Measurements from ENCODE around the gene GSG1L. TPM values are rescaled to one million over a fixed set of nuclear protein-coding genes. Genes with fewer than 3 reads are reported as not detected.

GSG1L gene
- total RNA-seq, 3 donors from 2014 or later, result not detected

DNA sequence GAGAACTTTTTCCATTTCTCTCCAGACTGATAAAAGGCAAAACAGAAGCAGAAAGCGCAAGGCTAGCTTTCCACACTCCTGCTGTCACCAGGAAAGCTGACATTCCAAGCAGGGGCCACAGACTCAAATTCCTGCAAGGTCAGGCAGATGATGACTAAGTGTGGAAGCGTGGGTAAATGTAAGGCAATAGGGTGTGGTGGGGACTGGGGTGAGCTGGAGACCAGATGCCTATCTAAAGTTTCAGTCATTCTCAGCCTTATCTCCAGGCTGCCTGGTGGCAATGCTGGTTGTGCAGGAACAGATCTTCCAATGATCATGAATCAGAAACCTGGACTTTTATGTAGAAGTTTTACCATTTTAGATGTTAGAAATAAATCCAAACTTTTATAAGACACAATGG lies 224.1 kb downstream of the GSG1L start:
- DNase-seq, result no peak
- no peak overlapping the region for H3K4me3 Mint-ChIP-seq
- peaks cover 6% of the 10 kb centered on the region for H3K9me3 Mint-ChIP-seq
- peaks cover 39% of the 10 kb centered on the region for H3K27me3 Mint-ChIP-seq (ENCODE audit: low read depth)
- ATAC-seq, result no peak
- H3K36me3 Mint-ChIP-seq (ENCODE audit: insufficient read depth), result no peaks in the 10 kb centered on the region
- H3K4me1 Mint-ChIP-seq (ENCODE audit: low read depth), result no peaks in the 10 kb centered on the region

DNA sequence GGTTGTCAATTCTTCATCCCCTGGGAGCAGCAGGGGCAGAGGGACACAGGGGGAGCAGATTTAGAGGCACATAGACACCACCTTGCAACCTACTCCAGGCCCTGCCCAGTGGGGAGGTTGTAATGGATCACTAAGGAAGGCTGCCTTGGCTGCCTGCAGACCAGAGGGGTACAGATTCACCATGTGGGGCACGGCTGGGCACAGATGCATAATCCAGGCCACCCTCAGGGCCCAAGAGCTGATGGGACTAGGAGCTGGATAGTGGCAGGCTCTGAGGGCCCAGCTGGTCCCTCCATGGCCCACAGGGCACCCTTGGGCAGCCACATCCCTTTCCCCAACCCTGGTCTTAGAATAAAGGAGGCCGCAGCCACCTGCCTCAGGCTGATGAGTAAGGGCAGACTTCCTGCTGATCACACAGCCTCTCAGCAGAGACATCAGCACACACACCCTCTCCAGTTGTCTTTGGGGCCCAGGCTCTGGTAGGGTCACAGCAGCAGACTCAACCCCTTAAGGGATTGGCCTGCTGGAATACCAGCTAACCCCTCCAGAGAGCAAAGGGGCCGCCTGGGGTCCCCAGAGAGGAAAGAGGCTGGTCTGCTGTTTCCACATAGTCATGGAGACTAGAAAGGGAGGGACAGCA lies 224.9 kb downstream of the GSG1L start:
- Mint-ChIP-seq H3K36me3 (ENCODE audit: insufficient read depth) (no peaks in the 10 kb centered on the region), H3K4me1 (ENCODE audit: low read depth) (no peaks in the 10 kb centered on the region), H3K9me3 (peaks cover 6% of the 10 kb centered on the region), H3K27me3 (ENCODE audit: low read depth) (peaks cover 34% of the 10 kb centered on the region), H3K4me3 (no peak overlapping the region)
- DNase-seq (no peak), ATAC-seq (no peak)

DNA sequence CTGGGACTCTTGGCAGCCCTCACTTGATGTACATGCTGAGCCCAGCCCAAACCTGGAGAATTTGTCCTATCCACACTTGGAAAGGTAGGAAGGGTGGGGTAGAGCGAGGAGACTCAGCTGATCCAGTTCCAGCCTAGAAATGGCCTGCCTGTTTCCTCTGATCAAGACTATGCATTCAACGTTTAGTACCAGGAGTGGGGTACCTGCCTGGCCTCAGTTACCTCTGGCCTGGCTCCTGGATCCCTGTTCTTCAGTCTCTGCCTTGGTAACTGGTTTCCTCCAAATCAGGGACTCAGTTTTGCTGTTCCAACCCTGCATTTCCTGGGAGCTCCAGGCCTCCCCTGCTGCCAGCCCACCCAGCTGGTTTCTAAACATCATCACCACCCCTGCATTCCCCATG lies 233.5 kb downstream of the GSG1L start:
- ATAC-seq, result no peak
- H3K27me3 Mint-ChIP-seq (ENCODE audit: low read depth), result peaks cover 15% of the 10 kb centered on the region
- DNase-seq, result no peak
- H3K9me3 Mint-ChIP-seq, result peaks cover 17% of the 10 kb centered on the region
- H3K36me3 Mint-ChIP-seq (ENCODE audit: insufficient read depth), result no peaks in the 10 kb centered on the region
- H3K4me1 Mint-ChIP-seq (ENCODE audit: low read depth), result no peaks in the 10 kb centered on the region
- no peak overlapping the region for H3K4me3 Mint-ChIP-seq

DNA sequence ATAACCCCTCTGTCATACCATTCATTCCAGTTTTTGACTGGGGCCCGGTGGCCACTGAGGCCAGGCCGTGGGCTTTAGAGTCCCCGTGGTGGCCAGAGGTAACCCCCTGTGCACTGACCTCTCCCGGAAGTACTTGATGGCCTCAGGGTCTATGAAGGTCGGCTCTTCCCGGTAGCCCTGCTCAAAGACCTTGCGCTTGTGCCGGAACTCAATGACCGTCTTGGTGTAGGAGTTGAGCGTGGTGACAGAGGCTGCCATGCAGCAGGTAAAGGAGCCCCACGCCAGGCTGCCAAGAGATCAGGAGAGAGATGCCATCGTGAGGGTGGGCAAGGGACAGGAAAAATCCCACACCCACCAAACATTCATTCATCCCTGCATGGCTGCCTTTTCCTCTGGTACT lies 234.8 kb downstream of the GSG1L start:
- DNase-seq (no peak), ATAC-seq (no peak)
- Mint-ChIP-seq H3K4me3 (no peak overlapping the region), H3K36me3 (ENCODE audit: insufficient read depth) (no peaks in the 10 kb centered on the region), H3K27me3 (ENCODE audit: low read depth) (peaks cover 11% of the 10 kb centered on the region), H3K4me1 (ENCODE audit: low read depth) (no peaks in the 10 kb centered on the region), H3K9me3 (peaks cover 17% of the 10 kb centered on the region)

DNA sequence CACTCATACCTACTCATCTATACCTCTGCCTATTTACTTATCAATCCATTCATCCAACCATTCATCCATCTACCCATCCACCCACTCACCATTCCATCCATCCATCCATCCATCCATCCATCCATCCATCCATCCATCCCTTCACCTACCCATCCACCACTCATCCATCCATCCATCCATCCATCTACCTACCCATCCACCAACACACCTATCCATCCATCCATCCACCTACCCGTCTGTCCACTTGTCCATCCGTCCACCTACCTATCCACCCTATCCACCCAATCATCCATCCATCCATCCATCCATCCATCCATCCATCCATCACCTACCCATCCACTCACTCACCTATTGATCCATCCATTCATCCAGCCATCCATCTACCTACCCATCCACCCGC lies 235.7 kb downstream of the GSG1L start:
- peaks cover 17% of the 10 kb centered on the region for H3K9me3 Mint-ChIP-seq
- no peak for DNase-seq
- no peak for ATAC-seq
- H3K4me3 Mint-ChIP-seq, result no peak overlapping the region
- peaks cover 11% of the 10 kb centered on the region for H3K27me3 Mint-ChIP-seq (ENCODE audit: low read depth)
- H3K36me3 Mint-ChIP-seq (ENCODE audit: insufficient read depth), result no peaks in the 10 kb centered on the region
- H3K4me1 Mint-ChIP-seq (ENCODE audit: low read depth), result no peaks in the 10 kb centered on the region

DNA sequence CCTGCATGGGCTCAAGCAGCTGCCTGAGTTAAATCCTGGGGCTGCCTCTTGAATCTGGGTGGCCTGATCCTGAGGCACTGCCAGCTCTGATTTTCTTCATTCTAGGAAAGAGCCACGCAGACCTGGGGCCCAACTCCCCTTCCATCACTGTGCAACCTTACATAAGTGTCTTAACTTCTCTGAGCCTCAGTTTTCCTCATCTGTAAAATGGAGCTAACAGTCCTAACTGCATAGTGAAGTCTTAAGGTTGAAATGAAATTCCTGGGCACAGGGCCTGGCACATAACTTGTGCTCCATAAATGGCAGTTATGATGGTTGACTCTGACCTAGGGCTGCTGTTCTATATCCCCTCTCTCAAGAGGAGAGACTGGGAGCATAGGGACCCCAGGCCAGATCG lies 236.6 kb downstream of the GSG1L start:
- DNase-seq, result no peak
- Mint-ChIP-seq H3K4me1 (ENCODE audit: low read depth) (no peaks in the 10 kb centered on the region), H3K36me3 (ENCODE audit: insufficient read depth) (no peaks in the 10 kb centered on the region), H3K9me3 (peaks cover 17% of the 10 kb centered on the region), H3K27me3 (ENCODE audit: low read depth) (peaks cover 10% of the 10 kb centered on the region), H3K4me3 (no peak overlapping the region)
- no peak for ATAC-seq

DNA sequence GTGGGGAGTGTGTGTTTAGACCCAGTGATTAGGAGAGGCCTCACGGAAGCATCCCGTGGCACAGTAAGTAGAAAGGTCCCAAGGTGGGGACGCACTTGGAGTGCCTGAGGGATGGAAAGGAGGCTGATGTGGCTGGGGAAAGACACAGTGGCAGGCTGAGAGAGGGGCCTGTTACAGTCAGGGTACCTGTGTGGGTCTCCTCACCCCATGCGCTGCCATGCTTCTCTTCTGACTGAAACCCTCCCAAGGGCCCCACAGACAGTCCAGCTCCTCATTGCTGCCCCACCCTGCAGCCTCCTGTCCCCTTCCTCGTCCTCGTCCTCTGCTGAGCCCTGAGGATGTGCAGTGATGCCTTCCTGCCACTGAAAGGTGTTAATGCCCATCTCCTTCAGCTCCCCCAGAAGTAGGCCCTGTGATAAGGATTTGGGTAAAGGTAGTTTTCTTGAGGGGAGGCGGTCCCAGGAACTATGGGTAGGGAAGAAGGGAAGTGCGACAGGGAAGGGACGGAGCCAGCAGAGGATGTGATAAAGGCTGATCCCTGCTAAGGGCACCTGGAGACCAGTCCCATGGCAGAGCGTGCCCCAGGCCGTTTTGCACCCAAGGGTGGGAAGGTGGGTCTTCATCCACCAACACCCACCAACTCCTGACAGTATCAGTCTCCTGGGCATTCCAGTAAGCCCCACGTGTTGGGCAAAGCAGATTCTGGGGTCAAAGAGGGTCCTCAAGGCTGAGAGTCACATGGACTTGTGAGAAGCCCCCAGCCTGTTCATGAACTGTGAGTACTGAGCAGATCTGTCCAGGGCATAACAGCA lies 237.2 kb downstream of the GSG1L start:
- no peaks in the 10 kb centered on the region for H3K4me1 Mint-ChIP-seq (ENCODE audit: low read depth)
- ATAC-seq, result no peak
- peaks cover 17% of the 10 kb centered on the region for H3K9me3 Mint-ChIP-seq
- no peak for DNase-seq
- no peak overlapping the region for H3K4me3 Mint-ChIP-seq
- H3K27me3 Mint-ChIP-seq (ENCODE audit: low read depth), result peaks cover 6% of the 10 kb centered on the region
- H3K36me3 Mint-ChIP-seq (ENCODE audit: insufficient read depth), result no peaks in the 10 kb centered on the region

DNA sequence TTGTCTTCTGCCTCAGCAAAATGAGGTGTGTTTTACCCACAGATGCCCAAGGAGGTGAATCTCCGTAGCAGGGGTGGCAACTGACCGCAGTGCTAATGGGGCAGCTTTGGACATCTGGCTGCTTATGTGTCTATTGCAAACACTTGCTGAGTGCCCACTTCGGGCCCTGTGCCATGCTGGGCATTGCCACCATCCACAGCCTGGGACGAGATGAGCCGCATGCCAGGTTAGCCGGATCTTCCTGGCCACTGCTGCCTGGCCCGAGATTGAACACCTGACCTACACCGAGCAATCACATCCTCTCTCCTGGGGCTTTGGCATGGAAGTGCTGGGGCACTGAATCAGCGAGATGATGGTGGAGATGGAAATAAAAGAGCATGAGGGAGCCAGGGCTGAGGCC lies 238.7 kb downstream of the GSG1L start:
- ATAC-seq, result no peak
- Mint-ChIP-seq H3K27me3 (ENCODE audit: low read depth) (peaks cover 2% of the 10 kb centered on the region), H3K9me3 (peaks cover 7% of the 10 kb centered on the region), H3K4me3 (no peak overlapping the region), H3K4me1 (ENCODE audit: low read depth) (no peaks in the 10 kb centered on the region), H3K36me3 (ENCODE audit: insufficient read depth) (no peaks in the 10 kb centered on the region)
- DNase-seq, result no peak

DNA sequence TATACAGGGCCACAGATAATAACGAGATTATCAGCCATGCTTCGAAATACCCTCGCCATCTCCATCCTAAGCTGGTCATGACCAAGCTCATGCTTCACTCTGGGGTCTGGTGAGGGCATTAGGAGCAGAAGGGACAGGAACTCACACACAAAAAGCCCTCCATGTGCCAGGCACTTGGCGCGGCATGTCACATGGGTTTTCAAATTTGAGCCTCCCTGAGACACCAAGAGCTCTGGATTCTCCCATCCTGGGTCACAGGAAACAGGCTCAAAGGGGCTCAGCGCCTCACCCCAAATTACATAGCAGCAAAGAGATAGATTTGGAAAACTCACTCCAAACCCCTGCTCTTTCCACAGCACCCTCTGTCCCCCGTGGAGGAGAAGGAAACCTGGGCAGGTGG lies 239.5 kb downstream of the GSG1L start:
- Mint-ChIP-seq H3K4me3 (no peak overlapping the region), H3K4me1 (ENCODE audit: low read depth) (no peaks in the 10 kb centered on the region), H3K9me3 (peaks cover 3% of the 10 kb centered on the region), H3K36me3 (ENCODE audit: insufficient read depth) (no peaks in the 10 kb centered on the region), H3K27me3 (ENCODE audit: low read depth) (peaks cover 4% of the 10 kb centered on the region)
- DNase-seq (no peak), ATAC-seq (no peak)

DNA sequence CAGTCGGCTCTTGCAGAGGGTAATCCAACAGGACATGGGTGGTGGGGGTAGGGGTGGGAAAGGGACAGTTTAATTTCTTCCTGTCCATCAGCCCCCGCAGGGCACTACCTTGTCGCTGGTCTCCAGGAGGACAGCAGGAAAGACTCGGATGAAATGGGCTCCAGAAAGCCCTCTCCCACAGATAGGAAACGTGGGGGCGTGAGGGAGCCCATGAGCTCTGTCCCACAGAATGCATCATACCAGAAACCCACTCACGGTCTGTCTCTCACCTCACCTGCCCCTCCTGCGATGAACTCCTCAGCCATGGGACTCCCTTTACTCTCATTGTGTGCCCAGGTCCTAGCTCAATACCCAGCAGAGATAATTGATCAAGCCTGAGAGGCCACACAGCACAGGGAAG lies 240.1 kb downstream of the GSG1L start:
- Mint-ChIP-seq H3K9me3 (no peaks in the 10 kb centered on the region), H3K27me3 (ENCODE audit: low read depth) (peaks cover 5% of the 10 kb centered on the region), H3K36me3 (ENCODE audit: insufficient read depth) (no peaks in the 10 kb centered on the region), H3K4me3 (no peak overlapping the region), H3K4me1 (ENCODE audit: low read depth) (no peaks in the 10 kb centered on the region)
- ATAC-seq, result no peak
- DNase-seq, result no peak

DNA sequence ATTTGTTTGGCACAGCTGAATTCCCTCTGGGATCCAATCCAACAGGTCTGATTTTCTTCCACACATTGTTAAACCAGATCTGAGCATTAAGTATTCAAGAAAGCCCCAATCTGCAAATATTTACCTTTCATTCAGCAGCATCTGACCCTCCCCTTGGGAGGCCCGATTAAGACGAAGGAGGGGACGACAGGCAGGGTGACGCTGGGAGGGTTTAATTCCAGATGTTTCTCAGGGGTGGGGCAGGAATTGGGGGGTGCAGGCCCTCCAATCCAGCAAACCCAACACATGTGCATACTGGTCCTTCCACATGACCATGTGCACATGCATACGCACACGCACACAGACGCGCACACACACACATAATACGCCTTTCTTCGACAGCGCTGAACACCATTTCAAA lies 240.5 kb downstream of the GSG1L start:
- Mint-ChIP-seq H3K4me3 (no peak overlapping the region), H3K36me3 (ENCODE audit: insufficient read depth) (no peaks in the 10 kb centered on the region), H3K27me3 (ENCODE audit: low read depth) (peaks cover 8% of the 10 kb centered on the region), H3K4me1 (ENCODE audit: low read depth) (no peaks in the 10 kb centered on the region), H3K9me3 (no peaks in the 10 kb centered on the region)
- DNase-seq (no peak), ATAC-seq (no peak)

DNA sequence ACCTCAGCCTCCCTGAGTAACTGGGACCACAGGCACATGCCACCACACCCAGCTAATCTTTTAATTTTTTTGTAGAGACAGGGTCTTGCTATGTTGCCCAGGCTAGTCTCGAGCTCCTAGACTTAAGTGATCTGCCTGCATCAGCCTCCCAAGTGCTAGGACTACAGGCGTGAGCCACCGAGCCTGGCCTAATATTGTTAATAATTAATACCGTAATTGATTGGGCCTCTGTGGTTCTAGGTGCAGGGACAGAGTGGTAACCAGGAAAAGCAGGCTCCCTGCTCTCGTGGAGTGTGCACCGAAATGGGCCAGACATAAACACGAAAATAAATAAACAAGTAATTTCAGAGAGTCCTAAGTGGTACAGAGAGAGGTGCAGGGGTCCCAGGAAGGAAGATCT lies 241.0 kb downstream of the GSG1L start:
- no peaks in the 10 kb centered on the region for H3K36me3 Mint-ChIP-seq (ENCODE audit: insufficient read depth)
- H3K9me3 Mint-ChIP-seq, result no peaks in the 10 kb centered on the region
- no peak for DNase-seq
- no peak overlapping the region for H3K4me3 Mint-ChIP-seq
- H3K27me3 Mint-ChIP-seq (ENCODE audit: low read depth), result peaks cover 11% of the 10 kb centered on the region
- no peak for ATAC-seq
- no peaks in the 10 kb centered on the region for H3K4me1 Mint-ChIP-seq (ENCODE audit: low read depth)

DNA sequence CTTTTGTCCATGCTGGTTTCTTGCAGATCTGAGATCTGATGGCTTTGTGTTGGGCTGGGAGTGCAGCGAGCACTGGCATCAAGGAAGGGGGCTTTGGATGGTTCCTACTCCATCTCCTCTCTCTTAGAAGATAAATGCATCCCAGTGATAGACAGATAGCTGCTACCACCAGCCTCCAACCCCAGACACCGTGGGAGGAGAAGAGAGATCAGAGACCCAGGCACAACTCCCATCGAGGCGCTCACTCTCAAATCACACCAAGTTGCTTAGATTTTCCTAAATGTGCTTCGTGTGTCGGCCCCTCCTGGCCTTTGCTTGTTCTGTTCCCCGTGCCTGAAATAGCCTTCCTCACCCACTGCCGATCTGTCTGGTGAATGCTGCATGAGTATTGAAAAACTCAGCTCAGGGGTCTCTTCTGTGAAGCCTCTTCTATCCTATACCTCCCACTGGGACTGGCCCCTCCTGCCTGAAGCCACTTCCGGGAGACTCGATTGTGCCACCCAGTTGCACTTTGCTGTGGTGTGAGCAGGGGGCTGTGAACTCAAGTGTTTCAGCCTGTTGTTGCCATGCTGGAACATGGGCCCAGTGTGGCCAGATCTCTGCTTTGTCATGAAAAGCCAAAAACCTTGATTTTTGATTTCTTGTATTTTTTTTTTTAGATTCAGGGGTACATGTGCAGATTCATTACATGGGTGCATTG lies 242.7 kb downstream of the GSG1L start:
- Mint-ChIP-seq H3K9me3 (no peaks in the 10 kb centered on the region), H3K4me1 (ENCODE audit: low read depth) (no peaks in the 10 kb centered on the region), H3K27me3 (ENCODE audit: low read depth) (peaks cover 17% of the 10 kb centered on the region), H3K36me3 (ENCODE audit: insufficient read depth) (no peaks in the 10 kb centered on the region), H3K4me3 (no peak overlapping the region)
- no peak for ATAC-seq
- no peak for DNase-seq

DNA sequence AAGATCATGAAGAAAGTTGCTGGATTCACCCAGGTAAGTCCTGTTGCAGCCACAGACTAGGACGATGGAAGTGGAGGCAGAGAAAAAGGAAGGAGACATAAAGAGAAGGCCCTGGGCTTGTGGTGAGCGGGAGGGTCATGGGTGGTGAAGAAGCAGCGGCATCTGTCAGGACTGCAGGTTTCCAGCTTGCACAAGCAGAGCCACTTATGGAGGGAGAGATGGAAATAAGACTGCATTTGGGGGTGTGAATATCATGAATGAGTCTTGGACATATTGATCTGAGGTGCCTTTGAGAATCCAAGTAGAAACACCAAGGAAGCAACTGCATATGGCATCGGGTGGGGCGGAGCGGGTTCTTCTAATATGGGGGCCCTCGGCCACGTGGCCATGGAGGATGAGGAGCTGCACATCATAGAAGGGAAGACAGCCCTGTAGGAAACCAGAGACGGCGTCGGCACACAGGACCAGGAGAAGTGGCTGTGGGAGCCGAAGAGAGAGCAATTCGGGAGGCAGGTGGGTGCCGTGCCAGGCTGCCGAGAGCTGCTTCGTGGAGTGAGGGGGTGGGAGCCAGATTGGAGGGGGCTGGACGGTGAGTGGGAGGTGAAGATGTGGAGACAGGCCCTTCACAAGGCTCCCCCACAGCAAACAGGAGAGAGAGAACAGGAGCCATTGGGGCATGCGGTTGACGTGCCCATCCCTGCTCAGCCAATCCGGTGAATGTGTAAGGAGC lies 243.5 kb downstream of the GSG1L start:
- peaks cover 19% of the 10 kb centered on the region for H3K27me3 Mint-ChIP-seq (ENCODE audit: low read depth)
- DNase-seq (no peak), ATAC-seq (no peak)
- H3K4me1 Mint-ChIP-seq (ENCODE audit: low read depth), result no peaks in the 10 kb centered on the region
- no peaks in the 10 kb centered on the region for H3K9me3 Mint-ChIP-seq
- no peak overlapping the region for H3K4me3 Mint-ChIP-seq
- H3K36me3 Mint-ChIP-seq (ENCODE audit: insufficient read depth), result no peaks in the 10 kb centered on the region
